IPS-11a (cell line): ENCODE measurements around the gene PTPRG.
"Not testable (repeated sequence)": the region's sequence is repeated elsewhere in the genome, so short reads cannot be mapped to it uniquely, and the experiment has no call there.

ENCODE experiments used
- H3K4me3 ChIP-seq: one replicate; pipeline ENCODE4 v1.5.1; 2013; ENCODE audit warnings: low read depth, low read length, control low read depth

Gene PTPRG

GRCh38 chr3:61714225-61714624, 152.9 kb downstream of the PTPRG start:
- H3K4me3 ChIP-seq, result no peak overlapping the region

- no peak overlapping the region for H3K4me3 ChIP-seq
Observed at GRCh38 chr3:61715886-61716527, 154.6 kb downstream of the PTPRG start.

DNA sequence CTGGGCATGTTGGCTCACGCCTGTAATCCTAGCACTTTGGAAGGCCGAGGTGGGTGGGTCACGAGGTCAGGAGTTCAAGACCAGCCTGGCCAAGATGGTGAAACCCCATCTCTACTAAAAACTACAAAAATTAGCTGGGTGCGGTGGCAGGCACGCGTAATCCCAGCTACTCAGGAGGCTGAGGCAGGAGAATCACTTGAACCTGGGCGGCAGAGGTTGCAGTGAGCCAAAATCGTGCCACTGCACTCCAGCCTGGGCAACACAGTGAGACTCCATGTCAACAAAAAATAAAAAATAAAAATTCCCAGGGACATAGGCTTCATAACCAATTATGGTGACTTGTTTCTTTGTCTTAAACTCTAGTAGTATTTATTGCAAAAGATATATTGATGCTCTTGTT, 155.3 kb downstream of the PTPRG start:
- H3K4me3 ChIP-seq, result not testable (repeated sequence)

- H3K4me3 ChIP-seq, result no peak overlapping the region
Observed at GRCh38 chr3:61718565-61718964, 157.2 kb downstream of the PTPRG start.

- no peak overlapping the region for H3K4me3 ChIP-seq
Observed at GRCh38 chr3:61719278-61719977, 158.1 kb downstream of the PTPRG start.

- H3K4me3 ChIP-seq, result no peak overlapping the region
Observed at GRCh38 chr3:61723038-61723437, 161.7 kb downstream of the PTPRG start.

DNA sequence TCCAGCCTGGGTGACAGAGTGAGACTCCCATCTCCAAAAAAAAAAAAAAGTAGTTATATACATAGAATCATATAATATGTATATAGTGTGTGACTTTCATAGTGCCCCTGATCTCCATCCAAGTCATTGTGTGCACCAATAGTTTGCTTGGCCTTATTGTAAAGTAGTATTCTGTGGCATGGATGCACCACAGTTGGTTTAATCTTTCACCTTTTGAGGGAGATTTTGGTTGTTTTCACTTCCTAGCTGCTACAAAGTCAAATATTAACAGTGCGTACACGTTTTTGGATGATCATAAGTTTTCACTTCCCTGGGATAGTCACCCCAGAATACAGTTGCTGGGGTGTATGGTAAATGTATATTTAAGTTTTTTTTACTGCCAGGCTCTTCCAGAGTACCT, 162.8 kb downstream of the PTPRG start:
- H3K4me3 ChIP-seq, result no peak overlapping the region

DNA sequence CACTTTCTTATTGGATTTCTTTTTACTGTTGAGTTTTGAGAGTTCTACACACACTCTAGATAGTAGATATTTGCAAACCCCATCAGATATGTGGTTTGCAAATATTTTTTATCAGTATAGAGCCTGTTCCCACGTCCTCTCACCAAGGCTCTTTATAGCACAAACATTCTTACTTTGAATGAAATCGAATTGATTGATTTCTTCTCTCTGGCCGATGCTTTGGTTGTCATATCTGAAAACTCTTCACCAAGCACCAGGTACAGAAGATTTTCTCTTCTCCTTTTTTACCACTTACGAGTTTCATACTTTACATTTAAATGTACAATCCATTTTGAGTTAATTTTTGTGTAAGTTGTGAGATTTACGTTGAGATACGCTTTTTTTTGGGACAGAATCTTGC, 163.4 kb downstream of the PTPRG start:
- H3K4me3 ChIP-seq, result no peak overlapping the region

DNA sequence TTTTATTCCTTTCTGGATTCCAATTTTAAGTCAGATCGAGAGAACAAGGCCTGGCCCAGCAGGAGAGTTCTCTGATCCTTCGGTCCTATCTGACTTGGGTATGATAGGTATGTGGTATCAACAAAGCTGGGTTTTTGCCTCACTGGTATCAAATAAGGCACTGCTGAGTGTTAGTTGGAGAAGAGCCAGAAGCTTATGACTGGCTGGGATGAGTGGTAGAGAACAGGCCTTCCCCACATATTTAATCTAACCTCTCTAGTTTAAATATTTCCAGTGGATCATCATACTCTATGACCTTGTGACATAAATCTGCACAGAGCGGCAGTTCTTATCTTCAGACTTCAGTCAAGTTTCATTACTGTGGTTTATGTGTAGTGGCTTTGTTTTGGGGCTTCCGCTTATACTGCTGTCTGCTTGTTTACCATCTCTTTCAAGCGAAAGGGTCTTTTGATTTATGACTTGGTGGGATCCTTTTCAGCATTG, 164.5 kb downstream of the PTPRG start:
- H3K4me3 ChIP-seq, result no peak overlapping the region

- H3K4me3 ChIP-seq, result no peak overlapping the region
Observed at GRCh38 chr3:61727435-61727834, 166.1 kb downstream of the PTPRG start.

- H3K4me3 ChIP-seq, result no peak overlapping the region
Observed at GRCh38 chr3:61729038-61729634, 167.8 kb downstream of the PTPRG start.

DNA sequence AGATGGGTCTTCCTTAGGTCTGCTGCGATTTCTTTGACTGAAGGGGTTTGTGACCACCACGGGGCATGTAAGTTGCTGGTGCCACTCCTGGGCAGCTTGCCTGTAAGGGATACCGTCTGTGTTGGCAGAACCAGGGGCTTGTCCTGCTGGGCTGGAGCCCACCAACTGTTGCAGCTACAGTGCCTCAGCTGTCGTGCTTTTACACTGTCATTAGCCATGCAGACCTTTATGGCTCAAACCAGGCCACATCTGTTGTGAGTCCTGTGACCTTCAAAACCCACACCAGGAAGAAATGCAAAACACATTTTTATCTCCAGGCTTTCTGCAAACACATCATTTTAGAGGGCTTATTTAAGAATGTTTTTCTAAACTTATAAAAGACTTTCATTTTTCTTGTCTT, 168.7 kb downstream of the PTPRG start:
- H3K4me3 ChIP-seq, result no peak overlapping the region

GRCh38 chr3:61730577-61731231, 169.3 kb downstream of the PTPRG start:
- no peak overlapping the region for H3K4me3 ChIP-seq

- H3K4me3 ChIP-seq, result no peak overlapping the region
Observed at GRCh38 chr3:61733000-61733399, 171.6 kb downstream of the PTPRG start.

GRCh38 chr3:61733876-61734275, 172.5 kb downstream of the PTPRG start:
- no peak overlapping the region for H3K4me3 ChIP-seq

- H3K4me3 ChIP-seq, result no peak overlapping the region
Observed at GRCh38 chr3:61734749-61735686, 173.6 kb downstream of the PTPRG start.

DNA sequence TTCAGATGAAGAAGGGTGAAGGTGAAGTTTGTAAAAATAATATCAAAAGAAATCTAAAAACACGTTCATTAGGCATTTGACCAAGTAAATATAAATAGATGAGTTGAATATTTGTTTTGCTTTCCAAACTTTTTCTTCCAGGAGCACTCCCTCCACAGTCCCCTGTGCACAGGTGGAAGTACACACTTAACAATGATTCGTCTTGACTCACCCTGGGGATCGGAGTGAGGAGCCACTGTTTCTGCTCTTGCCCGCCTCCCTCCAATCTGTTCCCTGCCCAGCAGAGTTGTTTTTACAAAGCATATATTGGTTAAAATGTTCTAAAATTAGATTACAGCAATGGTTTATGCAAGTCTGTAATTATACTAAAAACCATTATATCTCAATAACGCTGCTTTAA, 175.1 kb downstream of the PTPRG start:
- H3K4me3 ChIP-seq, result no peak overlapping the region

DNA sequence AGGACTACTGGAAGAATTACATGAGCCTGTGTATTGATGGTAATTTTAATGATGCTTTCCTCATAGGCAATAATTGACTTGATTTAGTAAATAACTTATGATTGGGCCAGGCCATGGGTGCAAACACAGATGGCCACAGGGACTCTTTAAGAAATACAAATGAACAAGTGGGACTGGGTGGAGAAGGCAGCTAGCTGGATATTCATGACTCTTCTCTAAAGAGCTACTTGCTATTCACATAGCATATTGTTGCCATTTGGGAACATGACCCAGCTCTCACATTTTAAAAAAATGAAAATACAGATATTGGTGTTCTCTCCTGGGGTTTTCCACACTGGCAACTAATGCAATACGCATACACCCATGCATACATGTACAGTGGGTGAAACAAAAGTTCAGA, 178.3 kb downstream of the PTPRG start:
- H3K4me3 ChIP-seq, result no peak overlapping the region

GRCh38 chr3:61740494-61740893, 179.1 kb downstream of the PTPRG start:
- H3K4me3 ChIP-seq, result no peak overlapping the region

GRCh38 chr3:61741551-61741950, 180.2 kb downstream of the PTPRG start:
- no peak overlapping the region for H3K4me3 ChIP-seq

GRCh38 chr3:61742006-61742405, 180.6 kb downstream of the PTPRG start:
- no peak overlapping the region for H3K4me3 ChIP-seq
